Measurements from ENCODE around the gene SBF2.

The SBF2 gene

DNA sequence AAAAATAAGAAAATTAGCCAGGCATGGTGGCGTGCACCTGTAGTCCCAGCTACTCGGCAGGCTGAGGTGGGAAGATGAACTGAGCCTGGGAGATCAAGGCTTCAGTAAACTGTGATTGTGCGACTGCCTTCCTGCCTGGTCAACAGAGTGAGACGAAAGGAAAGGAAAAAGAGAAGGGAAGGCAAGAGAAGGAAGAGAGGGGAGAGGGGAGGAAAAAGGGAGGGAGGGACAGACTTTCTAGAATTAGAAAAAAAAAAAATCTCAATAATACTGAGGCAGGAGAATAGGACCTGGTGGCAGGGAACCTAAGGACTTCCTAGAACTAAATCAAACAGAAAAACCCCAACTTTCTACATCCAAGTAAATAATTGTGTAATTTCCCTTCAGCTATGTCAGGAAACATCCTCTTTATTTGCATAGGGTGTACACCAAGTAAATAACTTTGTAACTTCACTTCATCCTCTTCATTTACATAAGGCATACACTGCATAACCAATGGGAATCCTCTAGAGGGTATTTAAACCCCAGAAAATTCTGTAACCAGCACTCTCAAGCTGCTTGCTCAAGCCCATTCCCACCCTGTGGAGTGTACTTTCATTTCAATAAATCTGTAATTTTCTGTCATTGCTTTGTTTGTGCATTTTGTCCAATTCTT lies 8.7 kb downstream of the SBF2 start:
- TF ChIP-seq, protein P1, sequence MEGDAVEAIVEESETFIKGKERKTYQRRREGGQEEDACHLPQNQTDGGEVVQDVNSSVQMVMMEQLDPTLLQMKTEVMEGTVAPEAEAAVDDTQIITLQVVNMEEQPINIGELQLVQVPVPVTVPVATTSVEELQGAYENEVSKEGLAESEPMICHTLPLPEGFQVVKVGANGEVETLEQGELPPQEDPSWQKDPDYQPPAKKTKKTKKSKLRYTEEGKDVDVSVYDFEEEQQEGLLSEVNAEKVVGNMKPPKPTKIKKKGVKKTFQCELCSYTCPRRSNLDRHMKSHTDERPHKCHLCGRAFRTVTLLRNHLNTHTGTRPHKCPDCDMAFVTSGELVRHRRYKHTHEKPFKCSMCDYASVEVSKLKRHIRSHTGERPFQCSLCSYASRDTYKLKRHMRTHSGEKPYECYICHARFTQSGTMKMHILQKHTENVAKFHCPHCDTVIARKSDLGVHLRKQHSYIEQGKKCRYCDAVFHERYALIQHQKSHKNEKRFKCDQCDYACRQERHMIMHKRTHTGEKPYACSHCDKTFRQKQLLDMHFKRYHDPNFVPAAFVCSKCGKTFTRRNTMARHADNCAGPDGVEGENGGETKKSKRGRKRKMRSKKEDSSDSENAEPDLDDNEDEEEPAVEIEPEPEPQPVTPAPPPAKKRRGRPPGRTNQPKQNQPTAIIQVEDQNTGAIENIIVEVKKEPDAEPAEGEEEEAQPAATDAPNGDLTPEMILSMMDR (IDR thresholded peaks at IDR 0.05; ENCODE audit: low read length): no peak
- no peak for TF ChIP-seq EZH2phosphoT487 (IDR thresholded peaks at IDR 0.05; ENCODE audit: low read length)
- TF ChIP-seq EZH2 (optimal IDR thresholded peaks at IDR 0.05; ENCODE audit: low read depth, low read length): no peak
- Histone ChIP-seq H3K4me3 (ENCODE audit: low read length) (no peak overlapping the region), H3K9ac (ENCODE audit: low read length) (no peak overlapping the region), H3F3A (ENCODE audit: insufficient read depth, low read length) (no peaks in the 10 kb centered on the region), H3K4me1 (ENCODE audit: low read length) (0 out of 2 replicates have a peak, but pooled peaks cover 3% of the 10 kb centered on the region), H3K4me2 (ENCODE audit: low read depth, low read length) (no peak overlapping the region), H3K27me3 (replicated peaks; ENCODE audit: insufficient read depth, low read length) (no peaks in the 10 kb centered on the region), H4K20me1 (ENCODE audit: insufficient read depth, low read length) (no peaks in the 10 kb centered on the region), H3K79me2 (ENCODE audit: low read length) (peaks cover 60% of the 10 kb centered on the region), H3K9me3 (replicated peaks; ENCODE audit: insufficient read depth, low read length) (no peaks in the 10 kb centered on the region), H3K36me3 (replicated peaks; ENCODE audit: insufficient read depth, low read length) (no peaks in the 10 kb centered on the region), H2AFZ (ENCODE audit: low read length) (no peak overlapping the region), H3K9me2 (replicated peaks; ENCODE audit: insufficient read depth, low read length) (no peaks in the 10 kb centered on the region), H3K27ac (ENCODE audit: low read length) (no peak overlapping the region)
- no peak for DNase-seq

DNA sequence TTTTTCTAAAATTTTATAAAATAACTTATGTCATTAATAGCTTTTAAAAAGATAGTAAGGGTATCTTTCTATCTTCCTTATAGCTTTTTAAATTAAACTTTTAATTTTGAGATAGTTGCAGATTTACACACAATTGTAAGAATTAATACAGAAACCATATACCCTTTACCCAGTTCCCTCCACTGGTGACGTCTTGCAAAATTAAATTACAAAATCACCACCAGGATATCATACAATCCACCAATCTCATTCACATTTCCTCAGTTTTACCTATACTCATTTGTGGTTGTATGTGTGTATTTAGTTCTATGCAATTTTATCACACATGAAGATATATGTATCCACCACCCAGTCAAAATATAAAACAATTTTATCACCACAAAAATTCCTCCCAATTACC lies 10.0 kb downstream of the SBF2 start:
- no peaks in the 10 kb centered on the region for H3K27me3 ChIP-seq (replicated peaks; ENCODE audit: insufficient read depth, low read length)
- 0 out of 2 replicates have a peak, but pooled peaks cover 3% of the 10 kb centered on the region for H3K4me1 ChIP-seq (ENCODE audit: low read length)
- no peaks in the 10 kb centered on the region for H3K9me2 ChIP-seq (replicated peaks; ENCODE audit: insufficient read depth, low read length)
- no peak for DNase-seq
- H2AFZ ChIP-seq (ENCODE audit: low read length): no peak overlapping the region
- no peak overlapping the region for H3K4me3 ChIP-seq (ENCODE audit: low read length)
- H3K4me2 ChIP-seq (ENCODE audit: low read depth, low read length): no peak overlapping the region
- peaks cover 47% of the 10 kb centered on the region for H3K79me2 ChIP-seq (ENCODE audit: low read length)
- no peaks in the 10 kb centered on the region for H3K9me3 ChIP-seq (replicated peaks; ENCODE audit: insufficient read depth, low read length)
- no peaks in the 10 kb centered on the region for H3F3A ChIP-seq (ENCODE audit: insufficient read depth, low read length)
- no peak overlapping the region for H3K9ac ChIP-seq (ENCODE audit: low read length)
- no peaks in the 10 kb centered on the region for H4K20me1 ChIP-seq (ENCODE audit: insufficient read depth, low read length)
- TF ChIP-seq EZH2phosphoT487 (IDR thresholded peaks at IDR 0.05; ENCODE audit: low read length): no peak
- TF ChIP-seq, protein P1 (IDR thresholded peaks at IDR 0.05; ENCODE audit: low read length): no peak
- no peak for TF ChIP-seq EZH2 (optimal IDR thresholded peaks at IDR 0.05; ENCODE audit: low read depth, low read length)
- H3K36me3 ChIP-seq (replicated peaks; ENCODE audit: insufficient read depth, low read length): no peaks in the 10 kb centered on the region
- no peak overlapping the region for H3K27ac ChIP-seq (ENCODE audit: low read length)

DNA sequence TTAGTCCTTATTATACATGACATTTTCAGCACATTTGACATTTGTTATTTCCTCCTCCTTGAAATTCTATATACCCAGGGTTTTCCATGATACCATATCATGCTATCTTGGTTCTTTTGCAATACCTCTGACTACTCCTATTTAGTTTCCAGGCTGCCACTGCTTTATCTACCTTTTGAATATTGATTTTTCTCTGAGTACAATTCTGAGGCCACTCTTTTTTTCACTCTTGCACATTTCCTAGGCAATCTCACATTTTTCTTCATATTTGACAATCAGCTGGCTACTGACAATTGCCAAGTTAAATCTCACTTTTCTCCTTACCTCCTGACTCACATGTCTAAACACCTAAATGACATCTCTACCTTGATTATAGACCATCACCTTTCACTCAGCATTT lies 11.9 kb downstream of the SBF2 start:
- H3K9ac ChIP-seq (ENCODE audit: low read length): no peak overlapping the region
- H3K36me3 ChIP-seq (replicated peaks; ENCODE audit: insufficient read depth, low read length): no peaks in the 10 kb centered on the region
- H4K20me1 ChIP-seq (ENCODE audit: insufficient read depth, low read length): no peaks in the 10 kb centered on the region
- no peak overlapping the region for H3K27ac ChIP-seq (ENCODE audit: low read length)
- H3K4me1 ChIP-seq (ENCODE audit: low read length): no peaks in the 10 kb centered on the region
- no peaks in the 10 kb centered on the region for H3K9me2 ChIP-seq (replicated peaks; ENCODE audit: insufficient read depth, low read length)
- H3K4me3 ChIP-seq (ENCODE audit: low read length): no peak overlapping the region
- no peak for TF ChIP-seq EZH2 (optimal IDR thresholded peaks at IDR 0.05; ENCODE audit: low read depth, low read length)
- no peaks in the 10 kb centered on the region for H3K9me3 ChIP-seq (replicated peaks; ENCODE audit: insufficient read depth, low read length)
- H3K27me3 ChIP-seq (replicated peaks; ENCODE audit: insufficient read depth, low read length): no peaks in the 10 kb centered on the region
- no peak overlapping the region for H2AFZ ChIP-seq (ENCODE audit: low read length)
- peaks cover 40% of the 10 kb centered on the region for H3K79me2 ChIP-seq (ENCODE audit: low read length)
- H3K4me2 ChIP-seq (ENCODE audit: low read depth, low read length): no peak overlapping the region
- H3F3A ChIP-seq (ENCODE audit: insufficient read depth, low read length): no peaks in the 10 kb centered on the region
- no peak for DNase-seq

DNA sequence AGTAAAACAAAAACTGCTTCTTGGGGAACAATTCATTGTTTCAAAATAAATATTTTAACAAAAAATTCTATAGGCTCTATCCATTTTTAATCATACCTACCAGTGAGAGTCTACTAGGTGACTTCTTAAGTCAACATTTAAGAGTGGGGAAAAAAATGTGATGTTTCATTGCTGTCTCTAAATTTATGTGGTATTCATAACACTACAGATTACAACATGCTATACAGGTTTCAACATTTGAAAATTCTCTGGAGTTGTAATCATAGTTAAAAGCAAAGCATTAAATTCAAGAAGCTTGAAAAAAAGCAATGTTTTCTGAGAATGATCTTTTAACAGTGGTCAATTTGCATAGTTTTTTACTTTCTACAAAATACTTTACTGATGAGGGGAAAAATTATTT lies 18.3 kb downstream of the SBF2 start:
- Histone ChIP-seq H3F3A (ENCODE audit: insufficient read depth, low read length) (peaks cover 9% of the 10 kb centered on the region), H3K27me3 (replicated peaks; ENCODE audit: insufficient read depth, low read length) (no peaks in the 10 kb centered on the region), H2AFZ (ENCODE audit: low read length) (no peak overlapping the region), H3K4me3 (ENCODE audit: low read length) (no peak overlapping the region), H3K9me3 (replicated peaks; ENCODE audit: insufficient read depth, low read length) (no peaks in the 10 kb centered on the region), H3K36me3 (replicated peaks; ENCODE audit: insufficient read depth, low read length) (no peaks in the 10 kb centered on the region), H3K4me1 (ENCODE audit: low read length) (peaks cover 10% of the 10 kb centered on the region), H3K4me2 (ENCODE audit: low read depth, low read length) (no peak overlapping the region), H4K20me1 (ENCODE audit: insufficient read depth, low read length) (no peaks in the 10 kb centered on the region), H3K79me2 (ENCODE audit: low read length) (peaks cover 10% of the 10 kb centered on the region), H3K9ac (ENCODE audit: low read length) (no peak overlapping the region), H3K9me2 (replicated peaks; ENCODE audit: insufficient read depth, low read length) (no peaks in the 10 kb centered on the region), H3K27ac (ENCODE audit: low read length) (no peak overlapping the region)
- TF ChIP-seq, protein P1 (IDR thresholded peaks at IDR 0.05; ENCODE audit: low read length): no peak
- TF ChIP-seq EZH2 (optimal IDR thresholded peaks at IDR 0.05; ENCODE audit: low read depth, low read length) (no peak), EZH2phosphoT487 (IDR thresholded peaks at IDR 0.05; ENCODE audit: low read length) (no peak)
- DNase-seq: no peak
